Hepatocyte (in vitro differentiated cells): Measurements from ENCODE around the gene RFFL.

Experiments used
- CTCF ChIP-seq: fragments of 200-600 bp; sonication (generic); IDR thresholded peaks from 2 replicates; pipeline ENCODE4 v1.5.1; 2016; ENCODE audit warnings: antibody characterized with exemption, mild to moderate bottlenecking; ENCODE audit not compliant: poor library complexity
- EZH2 ChIP-seq: fragments of 200-600 bp; sonication (generic); IDR thresholded peaks from 2 replicates; pipeline ENCODE4 v1.6.1; 2016; ENCODE audit warnings: antibody characterized with exemption, mild to moderate bottlenecking, borderline replicate concordance
- EZH2phosphoT487 ChIP-seq: fragments of 200-600 bp; sonication (generic); IDR thresholded peaks from one replicate; pipeline ENCODE4 v1.6.1; 2018; ENCODE audit warnings: antibody characterized with exemption, mild to moderate bottlenecking, low read depth, moderate library complexity; ENCODE audit not compliant: unreplicated experiment, severe bottlenecking

GRCh38 chr17:35063514-35064223, at the start of gene RFFL:
- TF ChIP-seq CTCF (peak; percentile 28), EZH2phosphoT487 (no peak), EZH2 (no peak)
